K562 (cell line): ENCODE data around the gene MANEAL. TPM values are rescaled to one million over a fixed set of nuclear protein-coding genes. Genes with fewer than 3 reads are reported as not detected.

ENCODE experiments used
- ATAC-seq: fragments of 200-7000 bp; cut with Tn5 transposase; 3 replicates; pipeline ENCODE4 v1.9.1; 2020; ENCODE audit warnings: moderate library complexity
- BruUV-seq: library from RNA; stranded (reverse); fragments of 400-500 nt; replicated peaks from 2 replicates; lab custom pipeline; 2021; lab: Mats Ljungman, UMichigan
- CTCF ChIA-PET: fragments of 300-600 bp; formaldehyde crosslinking; extraction: SDS; loops from one replicate; lab custom pipeline; 2021; ENCODE audit warnings: low intra/inter-chr PET ratio; lab: Yijun Ruan, JAX
- POLR2A ChIA-PET: fragments of 300-600, 350-650 bp; sonication (Branson Sonifier 250); formaldehyde crosslinking; extraction: SDS; loops from one replicate; lab custom pipeline; 2021; ENCODE audit warnings: antibody characterized with exemption, inconsistent platforms; lab: Yijun Ruan, JAX
- DNase-seq, 4 experiments: peaks; one replicate each; pipeline versions ENCODE4 v3.0.0 to v3.0.0-alpha.2; 2011 to 2018; ENCODE audit warnings: low spot score in 3 of 4, mixed read lengths in 3 of 4; ENCODE audit errors: extremely low read depth in 1 of 4
- FAIRE-seq: peaks from 2 replicates; lab custom pipeline; 2011; peaks lifted over from hg19 to GRCh38; lab: Jason Lieb, UNC
- H2AFZ ChIP-seq: 2 replicates; pipeline ENCODE4 v1.6.0; 2011; ENCODE audit warnings: low read depth, low read length, control low read depth, inconsistent platforms
- H3K27ac ChIP-seq: fragments of 200-600 bp; 3 replicates; pipeline ENCODE4 v1.8.0; 2011; ENCODE audit warnings: low read depth, mild to moderate bottlenecking, control low read depth, inconsistent platforms, low read length, moderate library complexity, mixed read lengths; ENCODE audit errors: extremely low read depth
- H3K27me3 ChIP-seq, 2 experiments: fragments of 300-600 bp in 1 of 2; 2 replicates in 1 of 2; 3 replicates in 1 of 2; pipeline versions ENCODE4 v1.6.0 to v1.8.0; 2011; ENCODE audit warnings: inconsistent platforms in 2 of 2, low read length in 2 of 2, mild to moderate bottlenecking in 1 of 2, mixed read lengths in 1 of 2, moderate library complexity in 1 of 2; ENCODE audit not compliant: control insufficient read depth in 2 of 2, insufficient read depth in 2 of 2
- H3K36me3 ChIP-seq: fragments of 300-600 bp; 3 replicates; pipeline ENCODE4 v1.8.0; 2011; ENCODE audit warnings: mild to moderate bottlenecking, low read length, inconsistent platforms; ENCODE audit not compliant: control insufficient read depth, insufficient read depth
- H3K4me1 ChIP-seq, 2 experiments: fragments of 200-600 bp in 1 of 2; replicated peaks in 1 of 2; 2 replicates in 1 of 2; 3 replicates in 1 of 2; pipeline versions ENCODE4 v1.5.1 to v1.8.0; 2011; ENCODE audit warnings: inconsistent platforms in 2 of 2, low read length in 2 of 2, mild to moderate bottlenecking in 1 of 2, mixed read lengths in 1 of 2, moderate library complexity in 1 of 2; ENCODE audit not compliant: control insufficient read depth in 2 of 2, insufficient read depth in 2 of 2
- H3K4me2 ChIP-seq: 2 replicates; pipeline ENCODE4 v1.6.1; 2011; ENCODE audit warnings: low read length, control low read depth, inconsistent platforms, mixed read lengths; ENCODE audit not compliant: insufficient read depth
- H3K4me3 ChIP-seq: fragments of 200-600 bp; sonication (generic), shearing (Covaris generic); 2 replicates; pipeline ENCODE4 v1.5.1; 2016; ENCODE audit warnings: control low read depth, inconsistent platforms
- H3K79me2 ChIP-seq: fragments of 200-600 bp; 3 replicates; pipeline ENCODE4 v1.8.0; 2011; ENCODE audit warnings: low read length, inconsistent platforms; ENCODE audit not compliant: control insufficient read depth, insufficient read depth
- H3K9ac ChIP-seq, 2 experiments: 2 replicates each; pipeline versions ENCODE4 v1.6.0 to v1.6.1; 2011; ENCODE audit warnings: low read depth in 2 of 2, low read length in 2 of 2, control low read depth in 1 of 2, inconsistent platforms in 1 of 2, mild to moderate bottlenecking in 1 of 2, mixed read lengths in 1 of 2; ENCODE audit not compliant: insufficient read depth in 1 of 2
- H3K9me1 ChIP-seq: one replicate; pipeline ENCODE4 v1.6.0; 2011; ENCODE audit warnings: inconsistent platforms, mild to moderate bottlenecking, low read length, moderate library complexity; ENCODE audit not compliant: control insufficient read depth, insufficient read depth
- H3K9me3 ChIP-seq: replicated peaks from 2 replicates; pipeline ENCODE4 v1.5.1; 2011; ENCODE audit warnings: low read depth, low read length, inconsistent platforms; ENCODE audit not compliant: control insufficient read depth, insufficient read depth
- H4K20me1 ChIP-seq: replicated peaks from 2 replicates; pipeline ENCODE4 v1.6.1; 2011; ENCODE audit warnings: low read length, inconsistent platforms, mixed read lengths; ENCODE audit not compliant: control insufficient read depth, insufficient read depth
- MAFF ChIP-seq: IDR thresholded peaks from 2 replicates; pipeline ENCODE4 v1.6.1; 2012; ENCODE audit warnings: low read length, improper control_type of control experiment
- WGBS: fragments of 100-300 bp; shearing (Covaris generic); methylation state at CpG from one replicate; pipeline ENCODE4 v1.1.6; 2016; ENCODE audit warnings: low coverage, mixed read lengths; ENCODE audit not compliant: insufficient coverage; ENCODE audit errors: missing lambda C conversion rate; 5-methylcytosine and 5-hydroxymethylcytosine counted together
- in situ Hi-C: fragments of 300-500 bp; cut with MboI; formaldehyde crosslinking; loops from 4 replicates; pipeline ENCODE4 v1.15.0; 2018; ENCODE audit warnings: inconsistent platforms, mixed read lengths
- intact Hi-C: fragments of 100-400 bp; cut with micrococcal nuclease; formaldehyde crosslinking; loops from 2 replicates; pipeline ENCODE4 v1.14.2; 2022
- polyA plus RNA-seq, 8 experiments: library from polyadenylated mRNA; depleted of rRNA in 4 of 8; stranded (reverse) in 5 of 8; unstranded in 3 of 8; fragments of >200 nt; fragmentation: Nextera tagmentation in 2 of 8; fragmentation: Illumina TruSeq in 1 of 8; extraction: Ambion mirVana in 2 of 8; extraction: Trizol in 1 of 8; gene quantifications; 2 replicates each; pipeline versions ENCODE4 v1.2.1 to v1.2.3, GENCODE V29; 2011 to 2014; ENCODE audit warnings: inconsistent platforms in 1 of 8, missing spikeins in 1 of 8
- total RNA-seq, 7 experiments: library from RNA; depleted of rRNA in 6 of 7; stranded (reverse); fragments of >200 nt in 6 of 7; fragmentation: Illumina TruSeq in 2 of 7; extraction: Trizol in 2 of 7; gene quantifications; 2 replicates each; pipeline versions ENCODE4 v1.2.1 to v1.2.3, GENCODE V29; 2011 to 2021; ENCODE audit warnings: low replicate concordance in 1 of 7
- TF ChIP-seq, protein P1 (sequence below): fragments of 250-450 bp; sonication (Bioruptor Pico); IDR thresholded peaks from 2 replicates; pipeline ENCODE4 v1.5.0; 2020; ENCODE audit warnings: mild to moderate bottlenecking
- TF ChIP-seq, protein P2 (sequence below), 2 experiments: fragments of 450-650 bp in 1 of 2; sonication (generic) in 1 of 2; formaldehyde crosslinking in 1 of 2; IDR thresholded peaks; 2 replicates each; pipeline versions ENCODE4 v1.7.1 to v1.9.0; 2016 to 2022; ENCODE audit warnings: inconsistent platforms in 1 of 2, mild to moderate bottlenecking in 1 of 2, missing genetic modification reagents in 1 of 2

MANEAL gene
- total and polyA plus RNA-seq, 9 of the 15 experiments (the other 6 are each of a cell fraction or from before 2014, with no cell fraction given) = 0.37 to 3.2 (median 1.2) TPM

DNA sequence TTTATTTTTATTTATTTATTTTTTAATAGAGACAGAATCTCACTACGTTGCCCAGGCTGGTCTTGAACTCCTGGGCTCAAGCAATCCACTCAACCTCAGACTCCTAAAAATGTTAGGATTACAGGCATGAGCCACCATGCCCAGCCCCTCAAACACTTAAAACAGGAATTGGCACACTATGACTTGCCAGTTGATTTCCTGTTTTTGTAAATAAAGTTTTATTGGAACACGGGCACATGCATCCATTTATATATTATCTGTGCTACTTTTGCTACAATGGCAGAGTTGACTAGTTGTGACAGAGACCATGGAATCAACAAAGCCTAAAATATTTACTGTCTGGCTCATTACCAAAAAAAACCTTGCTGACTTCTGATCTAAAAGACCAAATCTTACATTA is 30.4 kb downstream of the MANEAL start:
- no peak overlapping the region for H3K4me2 ChIP-seq
- H3K9me3 ChIP-seq = no peaks in the 10 kb centered on the region
- in situ Hi-C loops (no loop called here), intact Hi-C loops (no loop called here)
- no peaks in the 10 kb centered on the region for H3K4me1 ChIP-seq
- POLR2A ChIA-PET = interaction anchor here (0.9 kb wide), 1 partner anchor 10 kb away, joined by 3 read pairs; no protein-coding TSS in a partner anchor
- WGBS = 87% methylated on average over 2 of the region's 2 CpGs
- H3K27ac ChIP-seq = no peak overlapping the region
- H3K79me2 ChIP-seq = no peaks in the 10 kb centered on the region
- TF ChIP-seq, protein P1, sequence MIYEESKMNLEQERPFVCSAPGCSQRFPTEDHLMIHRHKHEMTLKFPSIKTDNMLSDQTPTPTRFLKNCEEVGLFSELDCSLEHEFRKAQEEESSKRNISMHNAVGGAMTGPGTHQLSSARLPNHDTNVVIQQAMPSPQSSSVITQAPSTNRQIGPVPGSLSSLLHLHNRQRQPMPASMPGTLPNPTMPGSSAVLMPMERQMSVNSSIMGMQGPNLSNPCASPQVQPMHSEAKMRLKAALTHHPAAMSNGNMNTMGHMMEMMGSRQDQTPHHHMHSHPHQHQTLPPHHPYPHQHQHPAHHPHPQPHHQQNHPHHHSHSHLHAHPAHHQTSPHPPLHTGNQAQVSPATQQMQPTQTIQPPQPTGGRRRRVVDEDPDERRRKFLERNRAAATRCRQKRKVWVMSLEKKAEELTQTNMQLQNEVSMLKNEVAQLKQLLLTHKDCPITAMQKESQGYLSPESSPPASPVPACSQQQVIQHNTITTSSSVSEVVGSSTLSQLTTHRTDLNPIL = no peak
- no peak for TF ChIP-seq MAFF
- TF ChIP-seq, protein P2, sequence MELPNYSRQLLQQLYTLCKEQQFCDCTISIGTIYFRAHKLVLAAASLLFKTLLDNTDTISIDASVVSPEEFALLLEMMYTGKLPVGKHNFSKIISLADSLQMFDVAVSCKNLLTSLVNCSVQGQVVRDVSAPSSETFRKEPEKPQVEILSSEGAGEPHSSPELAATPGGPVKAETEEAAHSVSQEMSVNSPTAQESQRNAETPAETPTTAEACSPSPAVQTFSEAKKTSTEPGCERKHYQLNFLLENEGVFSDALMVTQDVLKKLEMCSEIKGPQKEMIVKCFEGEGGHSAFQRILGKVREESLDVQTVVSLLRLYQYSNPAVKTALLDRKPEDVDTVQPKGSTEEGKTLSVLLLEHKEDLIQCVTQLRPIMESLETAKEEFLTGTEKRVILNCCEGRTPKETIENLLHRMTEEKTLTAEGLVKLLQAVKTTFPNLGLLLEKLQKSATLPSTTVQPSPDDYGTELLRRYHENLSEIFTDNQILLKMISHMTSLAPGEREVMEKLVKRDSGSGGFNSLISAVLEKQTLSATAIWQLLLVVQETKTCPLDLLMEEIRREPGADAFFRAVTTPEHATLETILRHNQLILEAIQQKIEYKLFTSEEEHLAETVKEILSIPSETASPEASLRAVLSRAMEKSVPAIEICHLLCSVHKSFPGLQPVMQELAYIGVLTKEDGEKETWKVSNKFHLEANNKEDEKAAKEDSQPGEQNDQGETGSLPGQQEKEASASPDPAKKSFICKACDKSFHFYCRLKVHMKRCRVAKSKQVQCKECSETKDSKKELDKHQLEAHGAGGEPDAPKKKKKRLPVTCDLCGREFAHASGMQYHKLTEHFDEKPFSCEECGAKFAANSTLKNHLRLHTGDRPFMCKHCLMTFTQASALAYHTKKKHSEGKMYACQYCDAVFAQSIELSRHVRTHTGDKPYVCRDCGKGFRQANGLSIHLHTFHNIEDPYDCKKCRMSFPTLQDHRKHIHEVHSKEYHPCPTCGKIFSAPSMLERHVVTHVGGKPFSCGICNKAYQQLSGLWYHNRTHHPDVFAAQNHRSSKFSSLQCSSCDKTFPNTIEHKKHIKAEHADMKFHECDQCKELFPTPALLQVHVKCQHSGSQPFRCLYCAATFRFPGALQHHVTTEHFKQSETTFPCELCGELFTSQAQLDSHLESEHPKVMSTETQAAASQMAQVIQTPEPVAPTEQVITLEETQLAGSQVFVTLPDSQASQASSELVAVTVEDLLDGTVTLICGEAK (IDR thresholded peaks at IDR 0.05) = peak; percentile 94
- TF ChIP-seq, protein P2 (CRISPR knock-in tag; IDR thresholded peaks at IDR 0.05) = peak; percentile 86
- no peak for FAIRE-seq
- H3K27me3 ChIP-seq = no peaks in the 10 kb centered on the region
- peaks cover 72% of the 10 kb centered on the region for H3K36me3 ChIP-seq
- H3K9ac ChIP-seq = no peak overlapping the region
- no TSS peak for BruUV-seq
- H2AFZ ChIP-seq = no peak overlapping the region
- no peaks in the 10 kb centered on the region for H4K20me1 ChIP-seq
- ATAC-seq = no peak
- no peak overlapping the region for H3K4me3 ChIP-seq
- DNase-seq = no peak
- H3K9me1 ChIP-seq = no peaks in the 10 kb centered on the region
- CTCF ChIA-PET = no interaction called here
